Left forelimb (tissue), 1 donor: ENCODE results near the gene CCDC68.

Source experiments
- DNase-seq: peaks from one replicate; pipeline ENCODE4 v3.0.0-alpha.2; 2018; ENCODE audit warnings: low spot score

The CCDC68 gene

GRCh38 chr18:54961016-54961423 lies 1.8 kb upstream of the CCDC68 start:
- DNase-seq, result no peak

DNA sequence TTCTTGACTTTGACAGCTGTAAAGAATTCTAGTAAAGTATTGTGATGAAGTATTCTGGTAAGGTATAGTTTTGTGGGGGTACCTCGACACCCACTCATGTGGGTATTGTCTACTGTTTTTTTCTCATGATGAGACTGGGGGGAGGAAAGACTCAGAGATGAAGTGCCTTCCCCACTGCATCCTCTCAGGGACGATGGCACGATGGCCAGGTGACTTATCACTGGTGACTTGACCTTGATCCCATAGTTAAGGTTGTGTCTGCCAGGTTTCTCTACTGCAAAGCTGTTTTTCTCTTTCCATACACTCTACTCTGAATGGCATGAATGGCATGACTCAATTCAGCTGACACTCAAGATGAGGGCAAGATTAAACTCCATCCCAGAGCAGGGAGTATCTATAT lies 936 bp upstream of the CCDC68 start:
- no peak for DNase-seq

GRCh38 chr18:54957996-54958395 lies 1.3 kb downstream of the CCDC68 start:
- no peak for DNase-seq

- no peak for DNase-seq
Measured at GRCh38 chr18:54957296-54957832, 1.9 kb downstream of the CCDC68 start.

DNA sequence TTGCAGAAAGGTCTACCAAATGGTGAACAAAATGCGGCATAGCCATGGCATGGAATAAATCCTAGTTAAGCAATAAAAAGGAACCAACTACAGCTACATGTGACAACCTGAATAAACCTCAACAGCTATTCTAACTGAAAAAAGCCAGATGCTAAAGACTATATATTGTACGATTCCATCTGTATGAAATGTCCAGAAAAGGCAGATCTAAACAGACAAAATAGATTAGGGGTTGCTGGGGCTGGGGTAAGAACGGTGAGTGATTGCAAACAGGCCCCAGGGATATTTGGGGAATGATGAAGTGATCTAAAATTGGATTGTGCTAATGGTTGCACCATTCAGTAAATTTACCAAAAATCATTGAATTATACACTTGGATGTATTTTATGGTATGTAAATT lies 2.8 kb downstream of the CCDC68 start:
- no peak for DNase-seq

DNA sequence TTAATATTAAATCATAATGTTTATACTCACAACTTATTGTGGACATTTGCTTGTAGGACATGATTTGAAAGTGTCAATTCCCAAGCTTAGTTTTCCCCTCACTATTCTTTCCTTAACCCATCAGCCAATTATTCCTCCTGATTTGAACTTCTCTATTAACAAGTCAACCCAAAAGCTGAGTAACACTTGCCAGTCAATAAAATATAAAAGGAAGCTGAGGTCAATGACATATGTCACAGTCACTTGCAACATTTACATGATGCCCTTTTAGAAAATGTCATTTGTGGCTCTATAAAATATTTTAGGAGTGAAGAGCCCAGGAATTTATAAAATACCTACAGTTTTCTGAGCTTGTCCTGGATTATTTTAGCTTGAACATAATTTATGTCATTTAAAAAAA lies 7.2 kb downstream of the CCDC68 start:
- no peak for DNase-seq

DNA sequence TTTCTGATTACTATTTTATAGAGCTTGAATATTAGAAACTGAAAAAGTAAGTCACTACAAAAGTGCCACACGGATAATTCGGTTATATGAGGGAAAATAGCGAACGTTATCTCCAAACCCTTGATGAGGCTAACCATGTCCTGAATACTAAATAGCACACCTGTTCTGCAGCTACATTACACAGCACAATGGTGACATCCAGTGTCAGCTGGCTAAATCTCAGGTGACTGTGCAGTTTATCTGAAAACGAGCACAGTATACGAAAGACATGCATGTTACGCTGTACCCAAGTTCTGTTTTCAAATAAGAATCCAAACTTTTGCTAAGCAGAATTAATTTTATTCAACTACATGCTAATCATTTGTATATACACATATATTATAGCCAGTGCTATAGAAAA lies 9.0 kb downstream of the CCDC68 start:
- no peak for DNase-seq

DNA sequence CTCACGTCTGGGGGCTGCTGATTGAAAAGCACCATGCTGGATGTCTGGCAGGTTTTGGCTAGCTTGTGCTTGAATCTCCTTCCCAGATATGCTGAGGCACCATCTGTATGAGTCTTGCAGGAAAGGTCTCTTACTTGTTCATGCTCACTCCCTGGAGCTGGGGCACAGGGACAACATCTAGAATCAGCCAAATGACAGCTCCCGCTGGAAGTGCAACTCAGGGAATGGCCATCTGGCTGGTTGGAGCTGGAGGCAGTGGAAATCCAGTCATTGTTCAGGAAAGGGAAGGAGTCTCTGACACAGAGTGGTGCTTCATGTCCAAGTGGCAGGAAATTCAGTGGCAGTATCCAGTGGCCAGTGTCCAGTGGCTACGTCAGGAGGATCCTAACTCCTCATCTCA lies 9.7 kb downstream of the CCDC68 start:
- no peak for DNase-seq

GRCh38 chr18:54948350-54948837 lies 10.9 kb downstream of the CCDC68 start:
- DNase-seq, result no peak

DNA sequence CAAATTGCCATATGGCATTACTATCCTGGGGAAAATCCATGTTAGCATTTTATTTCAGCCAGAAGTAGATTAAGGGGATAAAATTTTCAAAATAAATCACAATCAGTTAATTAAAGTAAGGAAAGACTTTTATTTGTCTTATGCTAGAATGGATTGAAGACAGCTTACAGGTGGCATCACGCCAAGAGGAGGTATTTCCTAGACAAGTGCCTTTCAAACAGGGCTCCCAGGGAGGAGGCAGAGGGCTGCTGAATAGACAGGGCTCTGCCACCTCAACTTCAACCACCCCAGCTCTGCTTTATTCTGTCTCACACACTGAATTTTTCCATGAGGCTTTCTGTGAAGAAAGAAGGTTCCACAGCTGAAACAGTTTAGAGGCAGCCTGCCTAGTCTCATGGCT lies 12.2 kb downstream of the CCDC68 start:
- no peak for DNase-seq

DNA sequence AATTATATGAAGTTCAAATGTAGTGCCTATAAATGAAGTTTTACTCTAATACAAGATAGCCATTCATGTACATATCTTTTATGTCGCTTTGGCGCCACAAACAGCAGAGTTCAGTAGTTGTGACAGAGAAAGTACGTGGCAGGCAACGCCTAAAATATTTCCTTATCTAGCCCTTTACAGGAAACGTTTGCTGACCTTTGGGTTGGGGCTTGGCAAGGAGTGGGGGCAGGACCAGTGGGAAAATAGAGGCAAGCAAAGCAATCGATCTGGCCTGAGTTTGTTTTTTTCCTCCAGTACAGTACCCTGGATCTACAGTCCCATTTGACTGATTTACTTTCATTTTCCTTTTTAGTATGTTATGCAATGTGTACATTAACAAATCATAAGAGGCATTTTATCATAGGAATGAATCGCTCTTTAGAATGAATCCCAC lies 13.1 kb downstream of the CCDC68 start:
- no peak for DNase-seq

DNA sequence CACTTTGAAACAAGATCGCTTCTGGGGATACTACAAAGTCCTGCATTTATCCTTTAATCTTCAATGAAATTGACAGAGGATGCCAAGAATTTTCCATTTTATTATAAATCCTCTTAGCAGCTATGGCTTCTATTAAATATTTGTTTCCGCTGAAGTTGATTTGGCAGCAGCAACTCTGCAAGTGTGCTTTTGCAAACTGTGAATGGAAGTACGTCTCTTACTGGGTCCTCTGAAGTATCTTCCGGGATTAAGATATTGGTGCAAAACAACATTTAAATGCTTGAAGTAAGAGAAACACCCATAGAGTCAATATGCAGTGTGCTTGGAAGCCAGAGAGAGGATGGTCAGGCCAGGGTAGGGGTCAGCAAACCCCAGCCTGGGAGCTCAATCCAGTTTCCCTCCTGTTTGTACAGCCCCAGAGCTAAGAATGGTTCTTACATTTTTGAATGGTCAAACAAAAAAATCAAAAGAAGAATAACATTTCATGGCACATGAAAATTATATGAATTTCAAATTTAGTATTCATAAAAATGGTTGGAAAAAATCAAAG lies 13.6 kb downstream of the CCDC68 start:
- DNase-seq, result no peak

GRCh38 chr18:54942569-54942968 lies 16.7 kb downstream of the CCDC68 start:
- DNase-seq, result no peak

DNA sequence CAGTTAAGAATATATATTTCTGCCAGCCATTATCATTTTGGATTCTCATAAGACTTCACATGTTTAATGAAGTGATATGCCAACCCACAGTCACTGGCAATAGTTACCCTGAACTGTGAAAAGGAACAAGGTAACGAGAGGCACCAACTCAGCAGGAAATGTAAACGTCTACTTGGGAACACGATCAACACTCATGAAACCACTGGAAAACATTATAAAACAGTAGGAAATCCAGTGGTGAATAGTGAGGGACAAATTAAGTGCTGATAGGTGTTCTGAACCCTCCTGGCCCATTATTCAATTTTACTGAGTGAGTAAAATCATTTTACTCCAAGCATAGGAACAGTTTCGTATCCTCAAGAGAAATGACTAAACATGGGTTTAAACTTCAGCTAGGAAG lies 17.1 kb downstream of the CCDC68 start:
- no peak for DNase-seq

DNA sequence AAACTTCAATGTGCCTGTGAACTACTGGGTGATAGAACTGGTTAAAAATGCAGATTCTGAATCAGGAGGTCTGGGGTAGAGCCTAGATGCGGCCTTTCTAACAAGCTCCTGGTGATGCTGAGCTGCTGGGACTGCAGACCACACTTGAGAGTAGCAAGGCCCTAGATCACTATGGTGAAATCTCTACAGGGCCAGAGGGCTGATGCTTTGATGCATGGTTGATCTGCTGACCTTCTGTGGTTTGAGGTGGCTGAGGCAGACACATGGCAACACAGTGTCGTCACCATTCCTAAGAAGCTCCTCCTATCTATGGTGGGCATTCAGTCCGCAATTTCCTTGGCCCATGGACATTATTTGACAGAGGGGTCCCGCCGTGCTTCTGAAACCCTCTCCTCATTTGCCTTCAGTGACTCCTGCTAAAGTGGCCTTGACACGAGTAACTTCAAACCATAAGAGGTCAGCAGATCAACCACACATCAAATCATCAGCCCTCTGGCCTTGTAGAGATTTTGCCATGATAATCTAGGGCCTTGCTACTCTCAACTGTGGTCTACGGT lies 19.8 kb downstream of the CCDC68 start:
- no peak for DNase-seq

- no peak for DNase-seq
Measured at GRCh38 chr18:54938506-54938905, 20.8 kb downstream of the CCDC68 start.

DNA sequence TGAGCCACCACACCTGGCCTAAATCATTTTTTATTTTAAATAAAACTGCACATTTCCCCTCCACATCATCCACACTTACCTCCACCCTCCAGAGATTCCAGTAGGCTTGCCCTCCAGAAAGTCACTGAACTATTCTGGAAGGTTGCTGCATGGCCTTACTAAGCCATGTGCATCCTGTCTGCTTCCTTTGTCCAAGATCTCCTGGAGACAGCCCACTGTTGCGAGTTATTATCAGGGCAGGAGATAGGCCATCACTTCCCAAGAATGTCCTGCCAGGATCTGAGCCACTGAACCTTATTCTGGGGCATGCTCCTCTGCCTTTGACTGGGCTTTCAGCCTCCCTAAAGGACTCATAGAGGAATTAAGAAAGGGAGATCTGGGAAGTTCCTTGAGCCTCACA lies 26.8 kb downstream of the CCDC68 start:
- DNase-seq, result no peak

DNA sequence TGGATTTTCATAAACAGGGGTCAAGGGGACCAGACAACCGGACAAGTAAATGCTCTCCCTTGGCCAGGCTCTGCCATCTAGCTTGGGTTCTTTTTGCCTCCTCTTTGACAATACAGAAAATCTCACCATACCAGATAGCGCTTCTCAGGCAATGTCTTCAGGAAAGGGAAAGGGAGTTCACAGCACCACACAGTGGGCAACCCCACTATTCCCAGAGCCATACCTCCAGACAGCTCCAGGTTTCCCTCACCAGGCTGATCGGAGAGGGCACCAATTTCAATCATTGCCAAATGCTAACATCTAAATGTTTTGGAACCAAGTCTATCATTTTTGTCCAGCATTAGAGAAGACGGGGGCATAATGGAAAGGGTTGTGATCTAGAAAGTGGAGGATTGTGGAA lies 28.1 kb downstream of the CCDC68 start:
- no peak for DNase-seq

GRCh38 chr18:54928236-54928635 lies 31.0 kb downstream of the CCDC68 start:
- no peak for DNase-seq

- no peak for DNase-seq
Measured at GRCh38 chr18:54926593-54927325, 32.5 kb downstream of the CCDC68 start.

DNA sequence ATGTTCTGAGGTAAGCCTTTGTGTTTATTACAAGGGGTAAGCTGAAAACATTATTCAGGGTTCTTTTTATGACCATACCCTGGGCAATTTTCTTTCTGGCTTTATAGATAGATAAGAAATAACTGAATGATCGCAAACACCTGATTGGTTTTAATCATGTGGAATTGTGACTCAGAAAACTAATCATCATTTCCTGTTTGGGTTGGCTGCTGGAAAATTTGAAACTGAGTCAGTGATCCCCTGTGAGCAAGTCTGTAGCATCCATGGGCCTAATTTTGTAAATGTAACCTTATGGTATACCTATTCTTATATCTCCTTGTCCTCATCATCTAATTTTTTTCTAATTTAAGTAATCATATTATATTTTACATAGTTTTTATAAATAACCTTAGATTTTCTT lies 34.3 kb downstream of the CCDC68 start:
- no peak for DNase-seq

DNA sequence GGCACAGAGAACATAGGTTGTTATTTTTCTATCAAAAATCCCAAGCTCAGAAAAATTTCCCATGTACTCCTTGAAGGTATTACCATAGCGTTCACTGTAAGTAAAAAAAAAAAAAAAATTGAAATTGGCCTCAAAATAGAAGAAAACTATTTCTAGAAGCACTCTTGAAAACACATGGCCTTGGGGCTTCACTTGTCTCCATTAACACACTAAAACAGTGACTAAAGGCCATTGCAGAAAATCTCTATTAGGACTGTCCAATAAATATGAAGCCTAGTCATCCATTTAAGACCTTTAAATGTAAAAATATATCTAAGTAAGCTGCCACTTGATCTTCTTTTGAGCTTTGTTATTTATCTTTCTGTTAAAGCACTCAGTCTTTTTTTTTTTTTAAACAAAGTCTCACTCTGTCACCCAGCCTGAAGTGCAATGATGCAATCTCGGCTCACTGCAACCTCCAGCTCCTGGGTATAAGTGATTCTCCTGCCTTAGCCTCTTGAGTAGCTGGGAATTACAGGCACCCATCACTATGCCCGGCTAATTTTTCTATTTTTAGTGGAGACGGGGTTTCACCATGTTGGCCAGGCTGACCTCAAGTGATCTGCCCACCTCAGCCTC lies 35.8 kb downstream of the CCDC68 start:
- DNase-seq, result no peak

- no peak for DNase-seq
Measured at GRCh38 chr18:54919412-54919811, 39.8 kb downstream of the CCDC68 start.
